ENCODE results near the gene HIF1AN. TPM values are rescaled to one million over a fixed set of nuclear protein-coding genes. Genes with fewer than 3 reads are reported as not detected.

The HIF1AN gene
- total RNA-seq, 1 experiment from 2014 or later: 49.9 TPM

- TF ChIP-seq E2F4 (CRISPR knock-in tag; IDR thresholded peaks at IDR 0.05; ENCODE audit: borderline replicate concordance, low read depth): no peak
- TF ChIP-seq CDX4 (CRISPR knock-in tag; IDR thresholded peaks at IDR 0.05; ENCODE audit: borderline replicate concordance): no peak
- no peak for TF ChIP-seq MYBL2 (CRISPR knock-in tag; IDR thresholded peaks at IDR 0.05)
- TF ChIP-seq ETV6 (CRISPR knock-in tag; IDR thresholded peaks at IDR 0.05): peak; percentile 50; the same call in 1 of the 2 replicates
- TF ChIP-seq NFE2L1 (CRISPR knock-in tag; IDR thresholded peaks at IDR 0.05): peak; percentile 71; the same call in 1 of the 2 replicates
- TF ChIP-seq MAX (CRISPR knock-in tag; IDR thresholded peaks at IDR 0.05): peak; percentile 62
- no peak for TF ChIP-seq ZNF219 (CRISPR knock-in tag; IDR thresholded peaks at IDR 0.05; ENCODE audit: borderline replicate concordance)
- TF ChIP-seq KAT7 (CRISPR knock-in tag; IDR thresholded peaks at IDR 0.05; ENCODE audit: borderline replicate concordance): 0 out of 2 replicates have a peak, but pooled peaks have one; percentile 76
- no peak for TF ChIP-seq GABPB1 (CRISPR knock-in tag; IDR thresholded peaks at IDR 0.05)
- no peak for TF ChIP-seq EMX1 (CRISPR knock-in tag; IDR thresholded peaks at IDR 0.05)
- no peak for TF ChIP-seq ZNF281 (CRISPR knock-in tag; IDR thresholded peaks at IDR 0.05)
- no peak for TF ChIP-seq NR1H2 (CRISPR knock-in tag; IDR thresholded peaks at IDR 0.05)
- no peak for TF ChIP-seq ELF4 (CRISPR knock-in tag; IDR thresholded peaks at IDR 0.05; ENCODE audit: low read depth)
- TF ChIP-seq ATF3 (CRISPR knock-in tag; conservative IDR thresholded peaks at IDR 0.05): no peak
- no peak for TF ChIP-seq PREB (CRISPR knock-in tag; IDR thresholded peaks at IDR 0.05; ENCODE audit: borderline replicate concordance)
- peak; percentile 75 for TF ChIP-seq PRDM15 (CRISPR knock-in tag; IDR thresholded peaks at IDR 0.05)
- no peak for TF ChIP-seq ZNF512 (CRISPR knock-in tag; IDR thresholded peaks at IDR 0.05; ENCODE audit: borderline replicate concordance)
- TF ChIP-seq AFF4 (CRISPR knock-in tag; IDR thresholded peaks at IDR 0.05; ENCODE audit: borderline replicate concordance): peak; percentile 36; the same call in 1 of the 2 replicates
- TF ChIP-seq HMGXB4 (CRISPR knock-in tag; IDR thresholded peaks at IDR 0.05): peak; percentile 86; the same call in 1 of the 2 replicates
These were observed 16.3 kb upstream of the HIF1AN start, which contains the start of gene SEC31B (continued) for GRCh38 chr10:100519311-100520051.
